IMR-90 (cell line): ENCODE measurements around the gene MRPL23. TPM values are rescaled to one million over a fixed set of nuclear protein-coding genes. Genes with fewer than 3 reads are reported as not detected.

Experiments used
- ATAC-seq: fragments of 200-7000 bp; cut with Tn5 transposase; 2 replicates; pipeline ENCODE4 v1.9.1; 2020; ENCODE audit warnings: low read depth, mild to moderate bottlenecking, moderate library complexity
- BruUV-seq: library from RNA; stranded (reverse); fragments of 400-500 nt; replicated peaks from 2 replicates; lab custom pipeline; 2021; lab: Mats Ljungman, UMichigan
- CTCF ChIA-PET: fragments of 300-600 bp; formaldehyde crosslinking; extraction: SDS; loops from one replicate; lab custom pipeline; 2021; ENCODE audit warnings: antibody characterized with exemption; lab: Yijun Ruan, JAX
- POLR2A ChIA-PET: fragments of 300-600 bp; sonication (Branson Sonifier 250); formaldehyde crosslinking; loops from one replicate; lab custom pipeline; 2022; ENCODE audit warnings: antibody characterized with exemption; ENCODE audit not compliant: unreplicated experiment; lab: Charles Lee
- DNase-seq: peaks from one replicate; pipeline ENCODE4 v3.0.0; 2013
- H2AFZ ChIP-seq: replicated peaks from 2 replicates; pipeline ENCODE3; 2013; ENCODE audit warnings: low read length, mild to moderate bottlenecking; ENCODE audit not compliant: poor library complexity
- H2AK5ac ChIP-seq: 2 replicates; pipeline ENCODE4 v1.6.1; 2013; ENCODE audit warnings: low read depth, low read length, inconsistent platforms
- H2AK9ac ChIP-seq: replicated peaks from 2 replicates; pipeline ENCODE3; 2013; ENCODE audit warnings: mild to moderate bottlenecking, low read depth, low read length, moderate library complexity; ENCODE audit not compliant: poor library complexity
- H2BK120ac ChIP-seq: 2 replicates; pipeline ENCODE4 v1.6.1; 2013; ENCODE audit warnings: low read depth, low read length, inconsistent platforms
- H2BK15ac ChIP-seq: 3 replicates; pipeline ENCODE4 v1.6.1; 2013; ENCODE audit warnings: low read depth, low read length, inconsistent platforms
- H2BK20ac ChIP-seq: 2 replicates; pipeline ENCODE4 v1.6.1; 2013; ENCODE audit warnings: low read depth, mild to moderate bottlenecking, inconsistent platforms, low read length, moderate library complexity
- H2BK5ac ChIP-seq: 2 replicates; pipeline ENCODE4 v1.6.1; 2013; ENCODE audit warnings: mild to moderate bottlenecking, low read depth, low read length, inconsistent platforms; ENCODE audit not compliant: poor library complexity, severe bottlenecking
- H3K14ac ChIP-seq: replicated peaks from 2 replicates; pipeline ENCODE4 v1.6.1; 2013; ENCODE audit warnings: low read depth, low read length, inconsistent platforms
- H3K18ac ChIP-seq: 2 replicates; pipeline ENCODE4 v1.6.1; 2013; ENCODE audit warnings: low read depth, low read length, control low read depth
- H3K23ac ChIP-seq: 2 replicates; pipeline ENCODE4 v1.6.1; 2013; ENCODE audit warnings: low read depth, low read length, inconsistent platforms
- H3K27ac ChIP-seq: 2 replicates; pipeline ENCODE4 v1.5.1; 2013; ENCODE audit warnings: mild to moderate bottlenecking, control low read depth, low read length; ENCODE audit not compliant: insufficient read depth
- H3K27me3 ChIP-seq: 2 replicates; pipeline ENCODE4 v1.6.1; 2013; ENCODE audit warnings: low read length; ENCODE audit not compliant: control insufficient read depth, insufficient read depth
- H3K36me3 ChIP-seq: 2 replicates; pipeline ENCODE4 v1.6.1; 2013; ENCODE audit warnings: low read length, mixed read lengths; ENCODE audit not compliant: control insufficient read depth, insufficient read depth
- H3K4ac ChIP-seq: 2 replicates; pipeline ENCODE4 v1.6.1; 2013; ENCODE audit warnings: low read depth, low read length, inconsistent platforms
- H3K4me1 ChIP-seq: 2 replicates; pipeline ENCODE4 v1.6.1; 2013; ENCODE audit warnings: low read length, mixed read lengths; ENCODE audit not compliant: control insufficient read depth, insufficient read depth
- H3K4me2 ChIP-seq: 2 replicates; pipeline ENCODE4 v1.6.1; 2013; ENCODE audit warnings: low read depth, mild to moderate bottlenecking, control low read depth, low read length, moderate library complexity
- H3K4me3 ChIP-seq: 2 replicates; pipeline ENCODE4 v1.5.1; 2013; ENCODE audit warnings: low read depth, mild to moderate bottlenecking, control low read depth, low read length, moderate library complexity; ENCODE audit not compliant: insufficient read depth
- H3K56ac ChIP-seq: 2 replicates; pipeline ENCODE4 v1.6.1; 2013; ENCODE audit warnings: low read length, inconsistent platforms; ENCODE audit not compliant: insufficient read depth; ENCODE audit errors: extremely low read depth
- H3K79me1 ChIP-seq, 2 experiments: 2 replicates each; pipeline ENCODE4 v1.6.1; 2013; ENCODE audit warnings: low read length in 2 of 2, inconsistent platforms in 1 of 2, low read depth in 1 of 2
- H3K9ac ChIP-seq: 2 replicates; pipeline ENCODE4 v1.6.1; 2013; ENCODE audit warnings: low read depth, low read length, control low read depth
- H3K9me1 ChIP-seq: 2 replicates; pipeline ENCODE4 v1.6.1; 2013; ENCODE audit warnings: low read length, inconsistent platforms; ENCODE audit not compliant: insufficient read depth
- H3K9me3 ChIP-seq: 2 replicates; pipeline ENCODE4 v1.6.1; 2013; ENCODE audit warnings: low read length; ENCODE audit not compliant: control insufficient read depth, insufficient read depth
- H4K20me1 ChIP-seq: 2 replicates; pipeline ENCODE4 v1.6.1; 2013; ENCODE audit warnings: low read length, inconsistent platforms; ENCODE audit not compliant: insufficient read depth
- H4K5ac ChIP-seq: 2 replicates; pipeline ENCODE4 v1.6.1; 2013; ENCODE audit warnings: mild to moderate bottlenecking, low read depth, low read length, control low read depth
- H4K8ac ChIP-seq, 2 experiments: 2 replicates each; pipeline ENCODE4 v1.6.1; 2013; ENCODE audit warnings: low read depth in 2 of 2, low read length in 2 of 2, control low read depth in 1 of 2, inconsistent platforms in 1 of 2
- H4K91ac ChIP-seq: 2 replicates; pipeline ENCODE4 v1.6.1; 2013; ENCODE audit warnings: low read depth, low read length, inconsistent platforms; ENCODE audit not compliant: insufficient read depth
- CTCF ChIP-seq: conservative IDR thresholded peaks from 2 replicates; pipeline ENCODE4 v1.5.1; 2012; ENCODE audit warnings: mild to moderate bottlenecking, low read depth, low read length, improper control_type of control experiment
- NFE2L2 ChIP-seq: fragments of 150-350 bp; IDR thresholded peaks from 2 replicates; pipeline ENCODE4 v1.6.1; 2016; ENCODE audit warnings: low read depth, mild to moderate bottlenecking, low read length
- RCOR1 ChIP-seq: IDR thresholded peaks from 2 replicates; pipeline ENCODE4 v1.6.1; 2012; ENCODE audit warnings: mild to moderate bottlenecking, low read length, improper control_type of control experiment; ENCODE audit not compliant: insufficient replicate concordance
- WGBS, 2 experiments: methylation state at CpG; one replicate each; pipeline versions ENCODE4 v1.1.5 to v1.1.7; 2013; ENCODE audit warnings: missing lambda C conversion rate in 2 of 2; ENCODE audit not compliant: insufficient read length in 1 of 2; ENCODE audit errors: extremely low coverage in 2 of 2; 5-methylcytosine and 5-hydroxymethylcytosine counted together
- dilution Hi-C: fragments of 300-500 bp; cut with HindIII; formaldehyde crosslinking; loops from one replicate; pipeline ENCODE4 v1.14.3; 2018; ENCODE audit warnings: low sequenced_read_pairs; ENCODE audit not compliant: unreplicated experiment
- in situ Hi-C: fragments of 300-500 bp; cut with MboI; formaldehyde crosslinking; loops from 3 replicates; pipeline ENCODE4 v1.14.3; 2019; ENCODE audit warnings: low sequenced_read_pairs, inconsistent platforms, mixed read lengths
- intact Hi-C: fragments of 100-400 bp; cut with micrococcal nuclease; formaldehyde crosslinking; loops from 2 replicates; pipeline ENCODE4 v1.10.0; 2022
- polyA plus RNA-seq, 3 experiments: library from polyadenylated mRNA; depleted of rRNA; stranded (reverse); fragments of >200 nt; gene quantifications; 2 replicates each; pipeline ENCODE4 v1.2.3, GENCODE V29; 2012; ENCODE audit warnings: low replicate concordance in 1 of 3
- total RNA-seq: library from RNA; depleted of rRNA; stranded (reverse); fragments of >200 nt; gene quantifications from 2 replicates; pipeline ENCODE4 v1.2.3, GENCODE V29; 2012

Gene MRPL23
- total and polyA plus RNA-seq, 2 of the 4 experiments (the other 2 are of a cell fraction) = 68.4 to 114 TPM

GRCh38 chr11:1968454-1969002 is 21.4 kb downstream of the MRPL23 start:
- ChIA-PET POLR2A (no interaction called here), CTCF (no interaction called here)
- WGBS, 2 experiments = no CpG with 5 or more reads among the region's 24 CpGs
- Histone ChIP-seq H2BK5ac (no peak overlapping the region), H2AK9ac (no peak overlapping the region), H4K91ac (no peak overlapping the region), H3K18ac (no peak overlapping the region), H3K4ac (no peak overlapping the region), H3K14ac (no peak overlapping the region), H3K4me2 (no peak overlapping the region), H3K23ac (no peak overlapping the region), H3K79me1 (no peaks in the 10 kb centered on the region), H3K56ac (no peak overlapping the region), H3K9me1 (no peaks in the 10 kb centered on the region), H2BK20ac (no peak overlapping the region), H2BK120ac (no peak overlapping the region), H4K5ac (no peak overlapping the region), H3K4me3 (no peak overlapping the region), H3K36me3 (no peaks in the 10 kb centered on the region), H3K4me1 (no peaks in the 10 kb centered on the region), H3K27ac (no peak overlapping the region), H2BK15ac (no peak overlapping the region), H3K9ac (no peak overlapping the region), H2AFZ (no peak overlapping the region), H4K8ac (no peak overlapping the region), H3K9me3 (no peaks in the 10 kb centered on the region), H4K20me1 (no peaks in the 10 kb centered on the region), H3K27me3 (no peaks in the 10 kb centered on the region), H2AK5ac (no peak overlapping the region)
- ATAC-seq = no peak; the same call in 1 of the 2 replicates
- no peak for DNase-seq
- dilution Hi-C loops = no loop called here
- no peak for TF ChIP-seq CTCF
- no peak for TF ChIP-seq RCOR1
- TF ChIP-seq NFE2L2 = no peak
- intact Hi-C loops = no loop called here
- no TSS peak for BruUV-seq
- in situ Hi-C loops = no loop called here
